Spleen (tissue), 11 donors: ENCODE data around the gene PDE6A. TPM values are rescaled to one million over a fixed set of nuclear protein-coding genes. Genes with fewer than 3 reads are reported as not detected.

Source experiments
- DNase-seq: peaks from one replicate; pipeline ENCODE4 v3.0.0-alpha.2; 2020
- H3K27ac ChIP-seq, 8 donors: fragments of 200-600 bp; sonication (generic) in 7 of 8; 1 replicate in 4 of 8; 2 replicates in 4 of 8; pipeline versions ENCODE4 v1.5.0 to v1.8.0; 2016 to 2021; ENCODE audit warnings: inconsistent platforms in 4 of 8, mild to moderate bottlenecking in 4 of 8, moderate library complexity in 1 of 8
- H3K27me3 ChIP-seq, 7 donors: fragments of 200-600 bp; sonication (generic) in 6 of 7; replicated peaks in 1 of 7; 1 replicate in 4 of 7; 2 replicates in 3 of 7; pipeline versions ENCODE4 v1.5.0 to v1.8.0; 2016 to 2021; ENCODE audit warnings: inconsistent platforms in 3 of 7, mild to moderate bottlenecking in 1 of 7
- H3K36me3 ChIP-seq, 6 donors: fragments of 200-600 bp; sonication (generic) in 5 of 6; 1 replicate in 4 of 6; 2 replicates in 2 of 6; pipeline versions ENCODE4 v1.5.0 to v1.8.0; 2016 to 2021; ENCODE audit warnings: inconsistent platforms in 2 of 6
- H3K4me1 ChIP-seq, 6 donors: fragments of 200-600 bp; sonication (generic) in 5 of 6; 1 replicate in 3 of 6; 2 replicates in 3 of 6; pipeline versions ENCODE4 v1.5.0 to v1.8.0; 2016 to 2021; ENCODE audit warnings: inconsistent platforms in 3 of 6
- H3K4me3 ChIP-seq, 8 donors: fragments of 200-600 bp; sonication (generic) in 7 of 8; 1 replicate in 4 of 8; 2 replicates in 4 of 8; pipeline versions ENCODE4 v1.5.0 to v1.8.0; 2016 to 2021; ENCODE audit warnings: inconsistent platforms in 4 of 8, mild to moderate bottlenecking in 4 of 8, moderate library complexity in 2 of 8
- H3K9me3 ChIP-seq, 8 donors: fragments of 200-600 bp; sonication (generic) in 7 of 8; 1 replicate in 4 of 8; 2 replicates in 4 of 8; pipeline versions ENCODE4 v1.5.0 to v1.8.0; 2016 to 2021; ENCODE audit warnings: inconsistent platforms in 4 of 8
- POLR2A ChIP-seq, 3 donors: fragments of 450-650 bp; IDR thresholded peaks; one replicate each; pipeline ENCODE4 v1.5.1; 2017; ENCODE audit warnings: antibody characterized with exemption in 3 of 3, mild to moderate bottlenecking in 1 of 3
- POLR2AphosphoS5 ChIP-seq, 3 donors: sonication (generic); formaldehyde crosslinking; IDR thresholded peaks; one replicate each; pipeline ENCODE4 v1.5.1; 2017; ENCODE audit warnings: antibody characterized with exemption in 3 of 3
- WGBS, 5 donors: extraction: QIAGEN DNeasy Blood & Tissue Kit in 3 of 5; methylation state at CpG; one replicate each; pipeline versions ENCODE4 v1.1.5 to v1.1.7; 2013 to 2018; 5-methylcytosine and 5-hydroxymethylcytosine counted together
- intact Hi-C: fragments of 100-400 bp; cut with DNase I; formaldehyde crosslinking; loops from one replicate; pipeline ENCODE4 v1.15.0; 2023; ENCODE audit warnings: low total_unique reads
- polyA plus RNA-seq, 3 donors: library from polyadenylated mRNA; stranded (reverse); fragments of 200-250 nt; gene quantifications; one replicate each; pipeline ENCODE4 v1.2.1, GENCODE V29; 2013
- total RNA-seq, 7 donors: library from RNA; depleted of rRNA in 3 of 7; stranded (reverse); fragments of >200 nt in 3 of 7; fragmentation: NEBNext Ultra II Directional in 4 of 7; extraction: Animal tissue kit (Norgen Biotek cat#: 25700) in 4 of 7; gene quantifications; one replicate each; pipeline versions ENCODE4 v1.1.0 to v1.2.1, GENCODE V29; 2016 to 2021
- TF ChIP-seq, protein P1 (sequence below), 11 experiments: fragments of 200-600 bp in 7 of 11; fragments of 450-650 bp in 4 of 11; sonication (generic) in 4 of 11; IDR thresholded peaks in 8 of 11; conservative IDR thresholded peaks in 3 of 11; 1 replicate in 7 of 11; 2 replicates in 4 of 11; pipeline versions ENCODE4 v1.4.0 to v1.8.0; 2016 to 2021; ENCODE audit warnings: antibody characterized with exemption in 11 of 11, inconsistent platforms in 4 of 11, mild to moderate bottlenecking in 1 of 11
- donor health status: healthy with polysubstance abuse.
- donor health status: DM: no; HTN: no; CAD: no; lungs with moderate emphysema.
- donor health status: DM: no; HTN: no; CAD: no.
- donor health status: Bipolar disorder and iron deficiency.
- donor health status: healthy.
- donor health status: DM: no; HTN: no; CAD: no.
- donor health status: DM: yes; HTN: yes; CAD: no.

Gene PDE6A
- total and polyA plus RNA-seq, 10 donors, result not detected

- H3K27ac ChIP-seq, result no peak overlapping the region
- 44 to 68% (median 49%) methylated on average over 2 of the region's 2 CpGs for WGBS, 5 donors
- H3K9me3 ChIP-seq, result no peaks in the 10 kb centered on the region
- H3K4me3 ChIP-seq, result no peak overlapping the region
- intact Hi-C loops, result no loop called here
- H3K4me1 ChIP-seq, result no peaks in the 10 kb centered on the region
- H3K27me3 ChIP-seq, result no peaks in the 10 kb centered on the region
- no peaks in the 10 kb centered on the region for H3K36me3 ChIP-seq
- no peak for TF ChIP-seq POLR2A (IDR thresholded peaks at IDR 0.05)
- TF ChIP-seq, protein P1, sequence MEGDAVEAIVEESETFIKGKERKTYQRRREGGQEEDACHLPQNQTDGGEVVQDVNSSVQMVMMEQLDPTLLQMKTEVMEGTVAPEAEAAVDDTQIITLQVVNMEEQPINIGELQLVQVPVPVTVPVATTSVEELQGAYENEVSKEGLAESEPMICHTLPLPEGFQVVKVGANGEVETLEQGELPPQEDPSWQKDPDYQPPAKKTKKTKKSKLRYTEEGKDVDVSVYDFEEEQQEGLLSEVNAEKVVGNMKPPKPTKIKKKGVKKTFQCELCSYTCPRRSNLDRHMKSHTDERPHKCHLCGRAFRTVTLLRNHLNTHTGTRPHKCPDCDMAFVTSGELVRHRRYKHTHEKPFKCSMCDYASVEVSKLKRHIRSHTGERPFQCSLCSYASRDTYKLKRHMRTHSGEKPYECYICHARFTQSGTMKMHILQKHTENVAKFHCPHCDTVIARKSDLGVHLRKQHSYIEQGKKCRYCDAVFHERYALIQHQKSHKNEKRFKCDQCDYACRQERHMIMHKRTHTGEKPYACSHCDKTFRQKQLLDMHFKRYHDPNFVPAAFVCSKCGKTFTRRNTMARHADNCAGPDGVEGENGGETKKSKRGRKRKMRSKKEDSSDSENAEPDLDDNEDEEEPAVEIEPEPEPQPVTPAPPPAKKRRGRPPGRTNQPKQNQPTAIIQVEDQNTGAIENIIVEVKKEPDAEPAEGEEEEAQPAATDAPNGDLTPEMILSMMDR (IDR thresholded peaks at IDR 0.05 in 8 of 11, conservative IDR thresholded peaks at IDR 0.05 in 3 of 11), result no peak
- no peak for TF ChIP-seq POLR2AphosphoS5 (IDR thresholded peaks at IDR 0.05)
- DNase-seq, result no peak
Measured at GRCh38 chr5:149900390-149900789, 44.2 kb downstream of the PDE6A start.

GRCh38 chr5:149898811-149899210 lies 45.8 kb downstream of the PDE6A start:
- no peak overlapping the region for H3K4me3 ChIP-seq
- no peaks in the 10 kb centered on the region for H3K36me3 ChIP-seq
- TF ChIP-seq, protein P1 (IDR thresholded peaks at IDR 0.05 in 8 of 11, conservative IDR thresholded peaks at IDR 0.05 in 3 of 11), result no peak
- intact Hi-C loops, result no loop called here
- no peaks in the 10 kb centered on the region for H3K27me3 ChIP-seq
- no peaks in the 10 kb centered on the region for H3K9me3 ChIP-seq
- no peak for DNase-seq
- no peak overlapping the region for H3K27ac ChIP-seq
- H3K4me1 ChIP-seq, result no peaks in the 10 kb centered on the region
- 92 to 100% (median 92%) methylated on average over 1 of the region's 1 CpG for WGBS, 5 donors

GRCh38 chr5:149895416-149896345 lies 48.9 kb downstream of the PDE6A start:
- 67 to 81% (median 78%) methylated on average over 7 of the region's 7 CpGs for WGBS, 5 donors
- TF ChIP-seq POLR2A (IDR thresholded peaks at IDR 0.05) (no peak), POLR2AphosphoS5 (IDR thresholded peaks at IDR 0.05) (no peak)
- TF ChIP-seq, protein P1 (IDR thresholded peaks at IDR 0.05 in 8 of 11, conservative IDR thresholded peaks at IDR 0.05 in 3 of 11), result no peak
- Histone ChIP-seq H3K27me3 (no peaks in the 10 kb centered on the region), H3K27ac (no peak overlapping the region), H3K4me3 (no peak overlapping the region), H3K36me3 (no peaks in the 10 kb centered on the region), H3K9me3 (no peaks in the 10 kb centered on the region), H3K4me1 (no peaks in the 10 kb centered on the region)
- no peak for DNase-seq
- intact Hi-C loops, result no loop called here

DNA sequence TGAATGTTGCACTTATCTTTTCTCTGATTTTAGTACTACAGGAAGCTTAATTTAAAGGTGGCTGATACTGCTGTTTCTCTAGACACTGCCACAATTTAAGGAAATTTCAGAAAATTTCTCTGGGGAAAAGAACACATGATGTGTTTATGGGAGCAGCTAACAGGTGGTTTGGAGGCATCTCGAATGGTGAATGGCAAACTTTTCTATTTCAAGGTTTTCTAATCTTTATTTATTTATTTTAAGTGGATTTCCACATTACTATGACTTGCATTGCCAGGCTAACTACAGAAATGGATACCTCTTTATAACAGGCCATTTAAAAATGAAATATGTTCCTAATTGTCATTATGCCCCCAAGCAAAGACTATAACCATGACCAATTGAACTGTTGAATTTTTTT lies 50.4 kb downstream of the PDE6A start:
- intact Hi-C loops, result no loop called here
- no peak for TF ChIP-seq POLR2A (IDR thresholded peaks at IDR 0.05)
- TF ChIP-seq POLR2AphosphoS5 (IDR thresholded peaks at IDR 0.05), result no peak
- TF ChIP-seq, protein P1 (IDR thresholded peaks at IDR 0.05 in 8 of 11, conservative IDR thresholded peaks at IDR 0.05 in 3 of 11), result no peak
- no peak for DNase-seq
- WGBS, 5 donors, result 73 to 83% (median 76%) methylated on average over 1 of the region's 1 CpG
- H3K4me3 ChIP-seq, result no peak overlapping the region
- H3K36me3 ChIP-seq, result no peaks in the 10 kb centered on the region
- H3K27ac ChIP-seq, result no peak overlapping the region
- H3K4me1 ChIP-seq, result no peaks in the 10 kb centered on the region
- H3K9me3 ChIP-seq, result no peaks in the 10 kb centered on the region
- H3K27me3 ChIP-seq, result no peaks in the 10 kb centered on the region
